Glutamatergic neuron (in vitro differentiated cells): Measurements from ENCODE around the gene WASHC2C. TPM values are rescaled to one million over a fixed set of nuclear protein-coding genes. Genes with fewer than 3 reads are reported as not detected.
"Not testable (repeated sequence)": the region's sequence is repeated elsewhere in the genome, so short reads cannot be mapped to it uniquely, and the experiment has no call there.

Experiments used
- DNase-seq: peaks from one replicate; pipeline ENCODE4 v3.0.0; 2022
- H3K27ac Mint-ChIP-seq: one replicate; pipeline ENCODE4 v1.8.0; 2020; ENCODE audit warnings: mild to moderate bottlenecking, mixed read lengths, inconsistent platforms; ENCODE audit not compliant: unreplicated experiment
- H3K27me3 Mint-ChIP-seq: one replicate; pipeline ENCODE4 v1.8.0; 2020; ENCODE audit warnings: mild to moderate bottlenecking, moderate library complexity, mixed read lengths, inconsistent platforms; ENCODE audit not compliant: unreplicated experiment
- H3K36me3 Mint-ChIP-seq: one replicate; pipeline ENCODE4 v1.8.0; 2020; ENCODE audit warnings: mild to moderate bottlenecking, mixed read lengths, inconsistent platforms; ENCODE audit not compliant: unreplicated experiment
- H3K4me1 Mint-ChIP-seq: one replicate; pipeline ENCODE4 v1.8.0; 2020; ENCODE audit warnings: mild to moderate bottlenecking, low read depth, mixed read lengths, inconsistent platforms; ENCODE audit not compliant: unreplicated experiment
- H3K4me3 Mint-ChIP-seq: one replicate; pipeline ENCODE4 v1.8.0; 2020; ENCODE audit warnings: mild to moderate bottlenecking, mixed read lengths, inconsistent platforms; ENCODE audit not compliant: unreplicated experiment
- H3K9me3 Mint-ChIP-seq: one replicate; pipeline ENCODE4 v1.8.0; 2020; ENCODE audit warnings: mild to moderate bottlenecking, moderate library complexity, mixed read lengths, inconsistent platforms; ENCODE audit not compliant: unreplicated experiment
- total RNA-seq: library from RNA; stranded (reverse); fragmentation: NEBNext Ultra II Directional; extraction: Animal tissue kit (Norgen Biotek cat#: 25700); gene quantifications from one replicate; pipeline ENCODE4 v1.2.1, GENCODE V29; 2021; ENCODE audit not compliant: unreplicated experiment

The WASHC2C gene
- total RNA-seq, 1 donor from 2014 or later: 86.6 TPM

- not testable (repeated sequence) for H3K27ac Mint-ChIP-seq, H3K27me3 Mint-ChIP-seq, DNase-seq, H3K9me3 Mint-ChIP-seq, H3K36me3 Mint-ChIP-seq, H3K4me3 Mint-ChIP-seq, H3K4me1 Mint-ChIP-seq
These were observed 14.9 kb downstream of the WASHC2C start for GRCh38 chr10:45742014-45742413.

- not testable (repeated sequence) for H3K4me1 Mint-ChIP-seq, H3K4me3 Mint-ChIP-seq, H3K27ac Mint-ChIP-seq, H3K27me3 Mint-ChIP-seq, H3K36me3 Mint-ChIP-seq, H3K9me3 Mint-ChIP-seq, DNase-seq
These were observed 24.1 kb downstream of the WASHC2C start for GRCh38 chr10:45751141-45751540.

- not testable (repeated sequence) for H3K27ac Mint-ChIP-seq, DNase-seq, H3K4me3 Mint-ChIP-seq, H3K9me3 Mint-ChIP-seq, H3K36me3 Mint-ChIP-seq, H3K27me3 Mint-ChIP-seq, H3K4me1 Mint-ChIP-seq
These were observed 25.1 kb downstream of the WASHC2C start for GRCh38 chr10:45752210-45752609.

- not testable (repeated sequence) for H3K27ac Mint-ChIP-seq, H3K9me3 Mint-ChIP-seq, H3K27me3 Mint-ChIP-seq, H3K4me1 Mint-ChIP-seq, DNase-seq, H3K4me3 Mint-ChIP-seq, H3K36me3 Mint-ChIP-seq
These were observed 27.0 kb downstream of the WASHC2C start for GRCh38 chr10:45753979-45754495.

GRCh38 chr10:45755083-45755482 lies 28.0 kb downstream of the WASHC2C start:
- H3K4me1 Mint-ChIP-seq, DNase-seq, H3K36me3 Mint-ChIP-seq, H3K4me3 Mint-ChIP-seq, H3K9me3 Mint-ChIP-seq, H3K27me3 Mint-ChIP-seq, H3K27ac Mint-ChIP-seq: not testable (repeated sequence)

- not testable (repeated sequence) for H3K36me3 Mint-ChIP-seq, H3K4me3 Mint-ChIP-seq, H3K27ac Mint-ChIP-seq, H3K9me3 Mint-ChIP-seq, H3K27me3 Mint-ChIP-seq, H3K4me1 Mint-ChIP-seq, DNase-seq
These were observed 29.0 kb downstream of the WASHC2C start for GRCh38 chr10:45756065-45756464.

GRCh38 chr10:45757661-45758396 lies 30.8 kb downstream of the WASHC2C start:
- DNase-seq: peak; percentile 50
- not testable (repeated sequence) for H3K36me3 Mint-ChIP-seq, H3K9me3 Mint-ChIP-seq, H3K27me3 Mint-ChIP-seq, H3K4me3 Mint-ChIP-seq, H3K4me1 Mint-ChIP-seq, H3K27ac Mint-ChIP-seq

GRCh38 chr10:45761622-45762021 lies 34.6 kb downstream of the WASHC2C start:
- not testable (repeated sequence) for H3K27me3 Mint-ChIP-seq, DNase-seq, H3K4me1 Mint-ChIP-seq, H3K36me3 Mint-ChIP-seq, H3K9me3 Mint-ChIP-seq, H3K4me3 Mint-ChIP-seq
- peak overlapping the region; percentile 52 for H3K27ac Mint-ChIP-seq

- not testable (repeated sequence) for H3K4me1 Mint-ChIP-seq, H3K27ac Mint-ChIP-seq, H3K9me3 Mint-ChIP-seq, DNase-seq, H3K36me3 Mint-ChIP-seq, H3K27me3 Mint-ChIP-seq, H3K4me3 Mint-ChIP-seq
These were observed 36.0 kb downstream of the WASHC2C start for GRCh38 chr10:45763037-45763436.

- not testable (repeated sequence) for H3K27me3 Mint-ChIP-seq, H3K9me3 Mint-ChIP-seq, DNase-seq, H3K36me3 Mint-ChIP-seq, H3K4me1 Mint-ChIP-seq, H3K27ac Mint-ChIP-seq, H3K4me3 Mint-ChIP-seq
These were observed 41.3 kb downstream of the WASHC2C start for GRCh38 chr10:45768334-45768733.

- not testable (repeated sequence) for DNase-seq, H3K9me3 Mint-ChIP-seq, H3K4me3 Mint-ChIP-seq, H3K27me3 Mint-ChIP-seq, H3K4me1 Mint-ChIP-seq, H3K27ac Mint-ChIP-seq, H3K36me3 Mint-ChIP-seq
These were observed 44.8 kb downstream of the WASHC2C start for GRCh38 chr10:45771757-45772461.

GRCh38 chr10:45786217-45786616 lies 59.2 kb downstream of the WASHC2C start:
- H3K27ac Mint-ChIP-seq, H3K27me3 Mint-ChIP-seq, H3K4me1 Mint-ChIP-seq, DNase-seq, H3K36me3 Mint-ChIP-seq, H3K9me3 Mint-ChIP-seq, H3K4me3 Mint-ChIP-seq: not testable (repeated sequence)
